Measurements from ENCODE around the gene WEE2.
"Not testable (repeated sequence)": the region's sequence is repeated elsewhere in the genome, so short reads cannot be mapped to it uniquely, and the experiment has no call there.

Gene WEE2

DNA sequence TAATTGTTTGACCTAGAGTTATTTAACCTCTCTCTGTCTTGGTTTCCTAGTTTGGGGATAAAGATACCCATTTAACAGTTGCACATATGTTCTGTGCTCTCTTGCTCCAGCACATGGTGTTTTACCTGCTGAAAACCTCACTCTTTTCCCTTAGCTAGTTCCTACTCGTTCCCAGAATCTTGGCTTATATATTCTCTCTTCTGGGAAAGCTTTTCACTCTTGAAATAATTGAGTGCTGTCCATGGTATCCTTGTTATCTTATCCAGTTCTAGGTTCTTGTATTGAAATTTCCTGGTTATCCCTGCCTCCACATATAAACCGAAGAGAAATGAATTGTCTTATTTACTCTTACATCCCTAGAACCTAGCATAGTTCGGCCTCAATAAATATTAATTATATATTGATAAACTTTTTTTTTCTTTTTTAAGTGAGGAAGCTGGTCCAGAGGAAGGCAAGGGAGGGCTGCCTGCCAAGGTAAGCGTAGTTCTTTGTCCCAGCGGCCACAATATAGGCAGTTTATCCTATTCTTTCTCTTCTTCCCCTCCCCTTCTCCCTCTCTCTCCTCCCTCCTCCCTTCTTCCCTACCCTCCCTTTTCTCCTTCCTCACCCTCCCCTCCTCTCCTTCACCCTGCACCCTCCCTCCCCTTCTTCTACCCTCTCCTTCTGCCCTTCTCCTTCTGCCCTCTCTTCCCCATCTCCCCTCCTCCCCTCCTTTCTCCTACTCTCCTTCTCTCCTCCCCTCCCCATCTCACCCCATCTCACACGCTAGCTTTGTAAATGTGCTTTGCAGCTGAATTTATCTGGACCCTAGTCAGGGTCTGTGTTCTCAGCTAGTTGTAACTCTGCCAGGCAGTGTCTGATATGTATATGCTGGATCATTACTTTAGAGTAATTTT is 7.9 kb downstream of the WEE2 start:
- DNase-seq: no peak

DNA sequence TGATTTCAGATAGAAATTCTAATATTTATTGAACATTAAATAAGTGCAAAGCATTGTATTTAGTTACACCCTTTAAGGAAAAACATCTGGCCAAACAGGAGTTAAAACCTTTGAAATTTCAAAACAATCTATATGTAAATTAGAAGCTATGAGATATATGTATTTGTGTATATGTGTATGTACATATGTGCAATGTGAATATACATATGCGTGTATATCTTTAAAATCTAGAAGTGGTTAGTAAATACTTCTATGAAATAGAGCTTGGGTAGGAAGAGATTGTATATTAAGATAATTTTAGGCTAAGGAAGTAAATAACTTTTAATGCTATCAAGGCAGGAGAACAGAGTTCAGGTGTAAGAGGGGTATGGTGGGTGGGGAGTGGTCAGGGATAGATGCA is 9.3 kb downstream of the WEE2 start:
- DNase-seq: no peak

DNA sequence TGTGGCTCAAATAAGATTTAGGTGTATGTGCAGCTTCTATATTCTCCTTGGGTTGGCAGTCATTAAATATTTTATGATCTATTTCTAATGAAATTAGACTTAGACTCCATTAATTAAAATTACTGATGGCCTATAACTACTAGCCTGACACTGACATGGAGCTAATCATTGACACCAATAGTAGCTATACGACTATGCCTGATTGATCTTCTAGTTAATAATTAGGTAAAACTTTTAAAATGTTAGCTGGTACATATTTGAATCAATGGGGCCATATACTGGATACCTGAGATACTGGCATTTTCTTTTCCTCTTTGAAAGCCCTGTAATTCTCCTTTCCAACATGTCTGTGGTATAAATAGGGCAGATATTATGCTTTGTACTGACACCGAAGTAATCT is 14.4 kb downstream of the WEE2 start:
- DNase-seq: no peak

DNA sequence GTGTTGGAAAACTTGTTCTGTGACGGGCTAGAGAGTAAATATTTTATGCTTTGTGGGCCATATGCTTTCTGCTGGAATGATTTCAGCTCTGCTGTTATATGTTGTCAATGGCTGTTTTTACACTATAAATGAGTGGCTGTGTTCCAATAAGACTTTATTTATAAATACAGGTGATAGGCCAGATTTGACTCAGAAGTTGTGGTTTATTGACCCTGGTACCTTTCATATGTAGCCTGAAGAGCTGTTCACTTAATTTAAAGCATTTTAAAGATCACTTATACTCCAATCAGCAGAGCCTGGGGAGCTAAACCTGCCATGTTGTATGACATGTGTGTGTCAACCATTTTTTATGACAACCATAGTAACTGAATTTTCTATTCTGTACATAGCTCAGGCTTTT is 20.9 kb downstream of the WEE2 start:
- no peak for DNase-seq

DNA sequence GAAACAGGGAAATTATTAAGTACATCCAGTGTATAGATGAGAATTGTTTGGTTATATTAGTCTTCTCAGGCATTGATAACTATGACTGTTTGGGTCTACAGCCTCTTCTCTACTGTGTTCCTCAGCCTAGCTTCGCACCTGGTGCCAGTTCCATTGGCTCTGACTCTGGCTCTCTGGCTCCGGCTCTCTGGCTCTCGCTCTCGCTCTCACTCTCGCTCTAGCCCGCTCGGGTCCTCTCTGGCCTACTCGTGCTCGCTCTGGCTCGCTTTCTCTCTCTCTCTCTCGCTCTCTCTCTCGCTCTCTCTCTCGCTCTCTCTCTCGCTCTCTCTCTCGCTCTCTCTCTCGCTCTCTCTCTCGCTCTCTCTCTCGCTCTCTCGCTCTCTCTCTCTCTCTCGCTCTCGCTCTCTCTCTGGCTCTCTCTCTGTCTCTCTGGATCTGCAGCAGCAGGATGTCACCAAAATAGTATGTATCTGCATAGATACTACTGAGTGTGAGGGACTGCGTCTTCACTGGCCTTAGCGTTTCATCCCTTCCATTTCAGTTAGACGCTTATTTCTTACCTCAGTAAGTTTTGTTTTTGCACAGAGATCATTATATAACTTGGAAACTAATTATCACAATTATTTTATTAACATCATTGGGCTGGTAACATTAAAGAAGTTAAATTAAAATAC is 23.5 kb downstream of the WEE2 start:
- DNase-seq: no peak

DNA sequence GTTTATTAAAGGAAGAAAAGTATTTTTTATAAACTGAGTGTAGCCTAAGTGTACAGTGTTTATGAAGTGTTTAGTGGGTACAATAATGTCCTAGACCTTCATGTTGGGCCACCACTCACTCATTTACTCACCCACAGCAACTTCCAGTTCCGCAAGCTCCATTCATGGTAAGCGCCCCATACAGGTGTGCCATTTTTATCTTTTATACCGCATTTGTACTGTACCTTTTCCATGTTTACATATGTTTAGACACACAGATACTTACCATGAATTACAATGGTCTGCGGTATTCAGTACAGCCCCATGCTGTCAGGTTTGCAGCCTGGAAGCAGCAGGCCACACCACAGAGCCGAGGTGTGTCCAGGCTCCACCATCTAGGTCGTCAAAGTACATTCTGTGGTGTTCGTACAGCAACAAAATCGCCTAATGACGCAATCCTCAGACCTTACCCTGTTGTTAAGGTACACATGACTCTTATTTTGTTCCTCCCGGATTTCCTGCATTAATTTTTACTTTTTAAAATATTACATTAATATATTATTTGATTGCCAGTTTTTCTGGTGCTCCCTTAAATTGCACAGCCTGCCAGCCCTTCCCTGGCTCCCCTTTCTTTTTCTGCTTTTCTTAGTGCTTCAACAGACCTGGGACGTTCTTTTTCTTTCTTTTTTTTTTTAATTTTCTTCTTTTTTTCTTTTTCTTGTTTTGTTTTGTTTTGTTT is 29.1 kb downstream of the WEE2 start:
- DNase-seq: peak; percentile 37

DNA sequence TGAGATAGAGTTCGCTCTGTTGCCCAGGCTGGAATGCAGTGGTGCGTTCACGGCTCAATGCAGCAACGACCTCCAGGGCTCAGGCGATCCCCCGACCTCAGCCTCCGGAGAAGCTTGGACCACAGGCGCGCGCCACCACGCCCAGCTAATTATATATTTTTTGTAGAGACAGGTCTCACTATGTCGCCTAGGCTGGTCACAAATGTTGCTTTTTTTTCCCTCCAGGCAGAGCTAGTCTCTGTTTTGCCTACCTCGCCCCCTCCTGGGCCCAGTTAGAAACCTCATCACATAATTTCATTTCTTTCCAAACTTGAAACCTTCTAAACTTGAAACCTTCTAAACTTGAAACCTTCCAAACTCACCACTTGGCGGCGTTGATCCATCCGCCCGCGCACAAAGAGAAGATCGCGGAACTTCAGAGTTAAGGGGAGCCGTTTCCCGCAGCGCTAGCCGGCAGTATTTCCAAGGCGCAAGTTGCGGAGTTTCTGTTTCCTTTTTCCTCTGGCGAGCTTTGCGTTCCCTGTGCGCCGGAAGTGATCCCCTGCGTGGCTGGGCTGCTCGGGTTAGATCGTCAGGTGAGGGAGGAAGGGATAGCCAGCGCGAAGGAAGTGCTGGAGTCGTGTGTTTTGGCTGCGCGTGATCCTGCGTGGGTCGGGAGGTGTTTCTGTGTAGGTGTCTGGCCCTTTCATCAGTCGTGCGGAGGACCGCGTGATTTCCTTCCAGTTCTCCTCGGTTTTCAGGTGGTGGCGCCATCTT is 29.9 kb downstream of the WEE2 start, which contains the start of gene SSBP1:
SSBP1 (plus strand) TSS at position 523 of the 756 bp plus-strand sequence. CDS start 809 bp downstream, outside the sequence.
- DNase-seq: peak; percentile 89

DNA sequence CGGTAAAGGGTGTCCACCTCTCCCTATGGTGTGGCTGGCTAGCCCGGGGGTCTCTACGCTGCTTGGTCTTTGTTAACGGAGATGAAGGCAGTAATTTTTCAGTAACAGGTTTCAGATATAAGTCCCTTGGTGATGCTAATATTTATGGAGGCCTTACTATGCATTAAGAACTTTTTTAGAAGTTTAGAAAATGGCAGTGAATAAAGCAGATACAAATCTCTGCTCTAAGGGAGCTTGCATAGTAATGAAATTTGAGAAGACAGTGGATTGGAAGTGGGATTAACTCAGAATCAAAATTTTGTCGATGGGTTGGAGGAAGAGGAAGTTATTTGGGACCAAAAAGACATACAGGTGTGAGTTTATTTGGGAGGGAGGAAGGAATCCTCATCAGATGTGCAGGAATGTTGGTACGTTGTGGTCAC is 30.4 kb downstream of the WEE2 start:
- DNase-seq: no peak

DNA sequence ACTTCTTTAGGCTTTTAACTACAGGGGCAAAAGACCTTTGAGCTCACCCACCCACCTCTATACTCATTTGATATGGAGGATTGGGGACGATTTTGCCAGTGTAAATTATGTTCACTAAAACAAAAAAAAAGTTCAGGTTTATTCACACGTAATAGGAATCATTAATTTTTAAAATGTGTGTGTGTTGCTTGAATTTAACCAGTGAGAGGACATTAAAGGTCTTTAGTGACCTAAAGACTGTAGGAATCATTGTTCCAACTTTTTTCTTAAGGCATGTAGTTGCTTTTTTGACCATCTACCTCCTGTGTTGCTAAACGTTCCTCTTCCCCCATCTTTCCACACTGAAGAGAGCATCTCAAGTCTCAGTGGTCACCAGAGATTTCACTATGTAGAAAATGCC is 31.1 kb downstream of the WEE2 start:
- DNase-seq: no peak

DNA sequence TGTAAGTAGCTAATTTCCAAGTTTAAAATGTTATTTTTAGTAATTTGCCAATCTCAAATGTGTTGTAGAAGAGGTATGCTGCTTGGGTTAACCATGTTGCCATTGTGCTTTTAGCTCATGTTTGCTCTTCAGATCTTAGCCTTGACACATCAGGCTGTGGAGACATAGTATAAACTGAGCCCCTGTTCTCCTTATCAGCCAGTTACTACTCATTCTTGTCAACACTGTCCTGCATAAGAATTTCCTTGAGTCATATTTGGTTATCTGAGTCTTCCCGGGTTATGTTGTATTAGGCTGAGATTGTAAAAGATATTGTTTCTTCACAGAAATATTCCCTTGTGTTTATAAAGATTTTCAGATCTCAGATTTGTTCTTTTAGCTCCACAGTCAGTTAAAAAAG is 34.1 kb downstream of the WEE2 start:
- no peak for DNase-seq

DNA sequence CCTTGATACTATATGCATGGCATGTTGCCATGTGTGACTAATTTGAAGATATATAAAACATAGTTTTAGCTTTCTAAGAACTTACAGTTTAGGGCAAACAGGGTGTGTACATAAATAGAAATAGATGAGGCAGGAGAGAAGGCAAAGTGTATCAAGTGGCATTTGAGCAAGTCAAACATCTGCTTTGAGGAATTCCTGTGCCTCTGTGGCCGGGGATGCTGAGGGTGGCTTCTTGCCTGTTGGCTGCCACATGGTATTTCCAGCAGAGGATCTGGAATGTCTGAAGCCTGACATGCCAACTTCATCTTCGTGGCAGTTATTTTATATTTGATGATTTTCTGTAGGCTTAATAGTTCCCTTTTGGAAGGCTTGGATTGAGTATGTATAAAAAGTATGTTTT is 36.0 kb downstream of the WEE2 start:
- no peak for DNase-seq

DNA sequence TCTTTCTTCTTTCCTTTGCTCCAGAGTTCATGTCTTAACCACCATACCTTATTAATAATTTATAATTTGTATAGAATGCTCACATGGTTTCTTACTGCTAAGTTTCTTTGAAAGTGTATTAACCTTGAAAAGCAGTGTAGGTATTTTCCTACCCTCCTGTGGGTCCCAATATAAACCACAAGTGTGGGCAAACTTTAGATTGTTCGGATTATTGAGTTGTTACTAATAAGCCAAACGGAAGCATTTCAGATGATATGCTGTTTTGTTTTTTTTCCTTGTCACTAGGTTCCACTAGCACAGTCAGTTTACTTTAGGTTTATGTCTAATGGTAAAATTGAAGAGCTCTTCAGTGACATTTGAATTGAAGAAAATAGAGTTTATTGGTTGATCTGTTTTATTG is 40.2 kb downstream of the WEE2 start:
- DNase-seq: no peak

DNA sequence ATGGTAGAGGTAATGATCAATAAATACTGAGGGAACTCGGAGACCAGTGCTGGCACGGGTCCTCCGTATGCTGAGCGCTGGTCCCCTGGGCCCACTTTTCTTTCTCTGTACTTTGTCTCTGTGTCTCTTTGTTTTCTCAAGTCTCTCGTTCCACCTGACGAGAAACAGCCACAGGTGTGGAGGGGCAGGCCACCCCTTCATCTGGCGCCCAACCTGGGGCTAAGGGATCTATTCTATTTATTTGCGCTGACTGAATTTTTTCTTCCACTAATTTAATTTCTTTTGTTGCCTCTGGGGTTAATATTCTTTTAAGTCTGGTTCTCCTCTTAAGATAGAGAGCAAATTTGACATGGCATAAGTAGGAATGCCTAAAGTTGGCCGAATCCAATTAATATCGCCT is 43.8 kb downstream of the WEE2 start:
- not testable (repeated sequence) for DNase-seq

DNA sequence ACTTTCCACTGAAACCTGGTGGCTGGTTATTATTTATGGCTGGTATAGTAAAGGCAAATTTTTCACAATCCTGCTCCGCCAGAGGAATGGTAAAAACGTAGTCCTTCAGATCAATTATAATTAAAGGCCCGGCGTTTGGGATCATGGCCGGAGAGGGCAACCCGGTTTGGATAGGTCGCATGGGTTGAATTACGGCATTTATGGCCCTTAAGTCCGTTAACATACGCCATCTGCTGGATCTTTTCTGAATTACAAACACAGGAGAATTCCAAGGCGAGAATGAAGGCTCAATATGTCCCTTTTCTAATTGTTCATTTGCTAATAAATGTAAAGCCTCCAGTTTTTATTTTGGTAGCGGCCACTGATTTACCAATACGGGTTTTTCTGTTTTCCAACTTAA is 44.5 kb downstream of the WEE2 start:
- no peak for DNase-seq

DNA sequence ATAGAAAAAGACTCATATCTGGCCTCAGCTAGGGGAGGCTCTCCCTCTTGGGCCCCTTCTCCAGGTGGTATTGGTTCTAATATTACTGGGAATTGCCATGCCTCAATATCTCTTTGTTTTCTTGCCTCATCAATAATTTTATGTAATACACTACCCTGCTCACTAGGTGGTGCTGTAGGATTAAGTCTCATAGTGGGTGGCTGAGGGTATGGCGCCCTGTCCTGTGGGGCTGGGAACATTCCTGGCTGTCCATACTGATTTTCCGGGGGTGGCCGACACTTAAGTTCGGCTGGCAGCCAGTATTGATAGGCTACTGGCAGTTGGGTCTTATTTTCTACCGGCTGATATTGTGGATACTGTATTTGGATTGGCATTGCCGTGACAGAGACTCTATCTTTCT is 46.8 kb downstream of the WEE2 start:
- no peak for DNase-seq

DNA sequence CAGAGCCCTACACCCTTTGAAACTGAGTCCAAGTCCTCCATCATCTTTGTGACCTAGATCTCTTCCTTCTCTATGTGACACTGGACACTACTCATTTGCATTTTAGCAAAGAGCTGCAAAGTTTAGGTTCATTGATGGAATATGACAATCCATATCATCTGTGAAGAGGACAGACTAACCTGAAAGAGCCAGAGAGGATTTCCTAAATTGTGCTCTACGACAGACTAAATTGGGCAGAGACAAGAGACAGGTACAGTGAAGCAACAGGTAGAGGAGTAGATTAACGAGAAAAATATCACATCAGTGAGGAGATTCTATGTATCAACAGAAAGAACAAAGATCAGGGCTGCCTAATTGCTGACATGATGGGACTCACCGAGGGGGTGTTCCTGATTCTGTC is 55.6 kb downstream of the WEE2 start, which contains the start of gene TAS2R3:
TAS2R3 (plus strand) TSS at position 301 of the 400 bp plus-strand sequence; CDS start at position 363, 62 bp downstream.
- no peak for DNase-seq

DNA sequence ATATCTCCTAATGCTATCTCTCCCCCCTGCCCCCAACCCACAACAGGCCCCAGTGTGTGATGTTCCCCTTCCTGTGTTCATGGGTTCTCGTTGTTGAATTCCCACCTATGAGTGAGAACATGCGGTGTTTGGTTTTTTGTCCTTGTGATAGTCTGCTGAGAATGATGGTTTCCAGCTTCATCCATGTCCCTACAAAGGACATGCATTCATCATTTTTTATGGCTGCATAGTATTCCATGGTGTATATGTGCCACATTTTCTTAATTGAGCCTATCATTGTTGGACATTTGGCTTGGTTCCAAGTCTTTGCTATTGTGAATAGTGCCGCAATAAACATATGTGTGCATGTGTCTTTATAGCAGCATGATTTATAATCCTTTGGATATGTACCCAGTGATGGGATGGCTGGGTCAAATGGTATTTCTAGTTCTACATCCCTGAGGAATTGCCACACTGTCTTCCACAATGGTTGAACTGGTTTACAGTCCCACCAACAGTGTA is 62.0 kb downstream of the WEE2 start:
- DNase-seq: not testable (repeated sequence)

DNA sequence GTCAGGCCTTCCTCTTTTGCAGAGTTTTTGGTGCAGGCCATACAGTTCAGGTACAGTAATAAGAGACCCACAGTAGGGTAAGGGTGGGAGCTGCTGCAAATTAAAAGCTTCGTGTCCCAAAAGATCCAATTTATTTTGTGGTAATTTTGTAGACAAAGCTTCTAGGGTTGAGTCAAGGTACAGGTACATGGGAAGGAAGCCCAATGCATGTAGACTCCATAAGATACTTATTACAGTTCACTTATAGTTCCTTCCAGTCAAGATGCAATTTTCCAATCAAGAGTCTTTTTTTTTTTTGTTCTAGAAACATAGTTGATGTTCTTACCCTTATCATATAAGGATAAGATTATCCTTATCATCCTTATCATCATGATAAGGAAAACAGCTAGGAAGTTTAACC is 68.2 kb downstream of the WEE2 start, which contains the start of gene TAS2R4:
TAS2R4 (plus strand) TSS at position 301 of the 400 bp plus-strand sequence. CDS start 1,815 bp downstream, outside the sequence.
- no peak for DNase-seq

Data from activated T-cell treated with anti-CD3 and anti-CD28 coated beads, Interleukin-2, amount 50 U/mL, for 1 hour (primary cell).